Endothelial cell (in vitro differentiated cells): ENCODE measurements around the gene THRB. TPM values are rescaled to one million over a fixed set of nuclear protein-coding genes. Genes with fewer than 3 reads are reported as not detected.
A peak's percentile ranks its signal among the peaks of the same experiment; 100 is the strongest.

Experiments used
- DNase-seq: peaks from one replicate; pipeline ENCODE4 v3.0.0; 2021; ENCODE audit warnings: low spot score
- H3K27ac Mint-ChIP-seq: one replicate; pipeline ENCODE4 v1.8.0; 2021; ENCODE audit warnings: mixed read lengths, inconsistent platforms; ENCODE audit not compliant: unreplicated experiment
- H3K27me3 Mint-ChIP-seq: one replicate; pipeline ENCODE4 v1.8.0; 2021; ENCODE audit warnings: mild to moderate bottlenecking, moderate library complexity, mixed read lengths, inconsistent platforms; ENCODE audit not compliant: unreplicated experiment
- H3K36me3 Mint-ChIP-seq: one replicate; pipeline ENCODE4 v1.8.0; 2021; ENCODE audit warnings: mild to moderate bottlenecking, low read depth, mixed read lengths, inconsistent platforms; ENCODE audit not compliant: unreplicated experiment
- H3K4me1 Mint-ChIP-seq: one replicate; pipeline ENCODE4 v1.8.0; 2021; ENCODE audit warnings: mild to moderate bottlenecking, mixed read lengths, inconsistent platforms; ENCODE audit not compliant: unreplicated experiment
- H3K4me3 Mint-ChIP-seq: one replicate; pipeline ENCODE4 v1.8.0; 2021; ENCODE audit warnings: mild to moderate bottlenecking, mixed read lengths, inconsistent platforms; ENCODE audit not compliant: unreplicated experiment
- H3K9me3 Mint-ChIP-seq: one replicate; pipeline ENCODE4 v1.8.0; 2021; ENCODE audit warnings: mixed read lengths, inconsistent platforms; ENCODE audit not compliant: unreplicated experiment
- CTCF ChIP-seq: fragments of 200-600 bp; sonication (generic); IDR thresholded peaks from one replicate; pipeline ENCODE4 v1.5.0; 2021; ENCODE audit warnings: antibody characterized with exemption; ENCODE audit not compliant: unreplicated experiment
- long read RNA-seq: library from polyadenylated mRNA; unstranded; transcript quantifications from one replicate; pipeline ENCODE4 v2.0.0, GENCODE V29; 2020; ENCODE audit not compliant: unreplicated experiment
- total RNA-seq: library from RNA; stranded (reverse); fragmentation: NEBNext Ultra II Directional; extraction: Animal tissue kit (Norgen Biotek cat#: 25700); gene quantifications from one replicate; pipeline ENCODE4 v1.2.1, GENCODE V29; 2021; ENCODE audit not compliant: unreplicated experiment

The THRB gene
- 0.38 TPM for total RNA-seq
- long read RNA-seq = 0 reads

GRCh38 chr3:24494618-24495325 lies at the start of gene THRB:
Gene THRB, minus strand, starts transcription at chr3:24494850.
- no peaks in the 10 kb centered on the region for H3K9me3 Mint-ChIP-seq
- peaks cover 10% of the 10 kb centered on the region for H3K27me3 Mint-ChIP-seq
- H3K4me3 Mint-ChIP-seq = peak within 1 kb of the TSS; percentile 90
- peak within 1 kb of the TSS; percentile 49 for H3K27ac Mint-ChIP-seq
- H3K36me3 Mint-ChIP-seq = no peaks in the 10 kb centered on the region
- peaks cover 3% of the 10 kb centered on the region for H3K4me1 Mint-ChIP-seq
- no peak for TF ChIP-seq CTCF
- peak; percentile 73 for DNase-seq

GRCh38 chr3:24541935-24542334 lies 47.3 kb upstream of the THRB start:
- Mint-ChIP-seq H3K4me1 (no peaks in the 10 kb centered on the region), H3K36me3 (no peaks in the 10 kb centered on the region), H3K9me3 (no peaks in the 10 kb centered on the region), H3K27me3 (no peaks in the 10 kb centered on the region), H3K27ac (no peak overlapping the region), H3K4me3 (no peak overlapping the region)
- no peak for TF ChIP-seq CTCF
- no peak for DNase-seq

GRCh38 chr3:24540821-24541220 lies 46.2 kb upstream of the THRB start:
- Mint-ChIP-seq H3K27ac (no peak overlapping the region), H3K36me3 (no peaks in the 10 kb centered on the region), H3K27me3 (no peaks in the 10 kb centered on the region), H3K4me1 (no peaks in the 10 kb centered on the region), H3K9me3 (no peaks in the 10 kb centered on the region), H3K4me3 (no peak overlapping the region)
- no peak for TF ChIP-seq CTCF
- DNase-seq = no peak

- DNase-seq = no peak
- Mint-ChIP-seq H3K36me3 (no peaks in the 10 kb centered on the region), H3K27ac (no peak overlapping the region), H3K27me3 (no peaks in the 10 kb centered on the region), H3K4me3 (no peak overlapping the region), H3K4me1 (no peaks in the 10 kb centered on the region), H3K9me3 (no peaks in the 10 kb centered on the region)
- TF ChIP-seq CTCF = no peak
Measured at GRCh38 chr3:24539699-24540098, 45.0 kb upstream of the THRB start.

- Mint-ChIP-seq H3K4me1 (no peaks in the 10 kb centered on the region), H3K9me3 (no peaks in the 10 kb centered on the region), H3K27me3 (no peaks in the 10 kb centered on the region), H3K36me3 (no peaks in the 10 kb centered on the region), H3K27ac (no peak overlapping the region), H3K4me3 (no peak overlapping the region)
- DNase-seq = no peak
- TF ChIP-seq CTCF = no peak
Measured at GRCh38 chr3:24538891-24539290, 44.2 kb upstream of the THRB start.
